IMR-90 (cell line): Measurements from ENCODE around the gene CARD18. TPM values are rescaled to one million over a fixed set of nuclear protein-coding genes. Genes with fewer than 3 reads are reported as not detected.
A peak's percentile ranks its signal among the peaks of the same experiment; 100 is the strongest.

Source experiments
- ATAC-seq: fragments of 200-7000 bp; cut with Tn5 transposase; 2 replicates; pipeline ENCODE4 v1.9.1; 2020; ENCODE audit warnings: low read depth, mild to moderate bottlenecking, moderate library complexity
- BruUV-seq: library from RNA; stranded (reverse); fragments of 400-500 nt; replicated peaks from 2 replicates; lab custom pipeline; 2021; lab: Mats Ljungman, UMichigan
- CTCF ChIA-PET: fragments of 300-600 bp; formaldehyde crosslinking; extraction: SDS; loops from one replicate; lab custom pipeline; 2021; ENCODE audit warnings: antibody characterized with exemption; lab: Yijun Ruan, JAX
- POLR2A ChIA-PET: fragments of 300-600 bp; sonication (Branson Sonifier 250); formaldehyde crosslinking; loops from one replicate; lab custom pipeline; 2022; ENCODE audit warnings: antibody characterized with exemption; ENCODE audit not compliant: unreplicated experiment; lab: Charles Lee
- DNase-seq: peaks from one replicate; pipeline ENCODE4 v3.0.0; 2013
- H2AFZ ChIP-seq: replicated peaks from 2 replicates; pipeline ENCODE3; 2013; ENCODE audit warnings: low read length, mild to moderate bottlenecking; ENCODE audit not compliant: poor library complexity
- H2AK5ac ChIP-seq: 2 replicates; pipeline ENCODE4 v1.6.1; 2013; ENCODE audit warnings: low read depth, low read length, inconsistent platforms
- H2AK9ac ChIP-seq: replicated peaks from 2 replicates; pipeline ENCODE3; 2013; ENCODE audit warnings: mild to moderate bottlenecking, low read depth, low read length, moderate library complexity; ENCODE audit not compliant: poor library complexity
- H2BK120ac ChIP-seq: 2 replicates; pipeline ENCODE4 v1.6.1; 2013; ENCODE audit warnings: low read depth, low read length, inconsistent platforms
- H2BK15ac ChIP-seq: 3 replicates; pipeline ENCODE4 v1.6.1; 2013; ENCODE audit warnings: low read depth, low read length, inconsistent platforms
- H2BK20ac ChIP-seq: 2 replicates; pipeline ENCODE4 v1.6.1; 2013; ENCODE audit warnings: low read depth, mild to moderate bottlenecking, inconsistent platforms, low read length, moderate library complexity
- H2BK5ac ChIP-seq: 2 replicates; pipeline ENCODE4 v1.6.1; 2013; ENCODE audit warnings: mild to moderate bottlenecking, low read depth, low read length, inconsistent platforms; ENCODE audit not compliant: poor library complexity, severe bottlenecking
- H3K14ac ChIP-seq: replicated peaks from 2 replicates; pipeline ENCODE4 v1.6.1; 2013; ENCODE audit warnings: low read depth, low read length, inconsistent platforms
- H3K18ac ChIP-seq: 2 replicates; pipeline ENCODE4 v1.6.1; 2013; ENCODE audit warnings: low read depth, low read length, control low read depth
- H3K23ac ChIP-seq: 2 replicates; pipeline ENCODE4 v1.6.1; 2013; ENCODE audit warnings: low read depth, low read length, inconsistent platforms
- H3K27ac ChIP-seq: 2 replicates; pipeline ENCODE4 v1.5.1; 2013; ENCODE audit warnings: mild to moderate bottlenecking, control low read depth, low read length; ENCODE audit not compliant: insufficient read depth
- H3K27me3 ChIP-seq: 2 replicates; pipeline ENCODE4 v1.6.1; 2013; ENCODE audit warnings: low read length; ENCODE audit not compliant: control insufficient read depth, insufficient read depth
- H3K36me3 ChIP-seq: 2 replicates; pipeline ENCODE4 v1.6.1; 2013; ENCODE audit warnings: low read length, mixed read lengths; ENCODE audit not compliant: control insufficient read depth, insufficient read depth
- H3K4ac ChIP-seq: 2 replicates; pipeline ENCODE4 v1.6.1; 2013; ENCODE audit warnings: low read depth, low read length, inconsistent platforms
- H3K4me1 ChIP-seq: 2 replicates; pipeline ENCODE4 v1.6.1; 2013; ENCODE audit warnings: low read length, mixed read lengths; ENCODE audit not compliant: control insufficient read depth, insufficient read depth
- H3K4me2 ChIP-seq: 2 replicates; pipeline ENCODE4 v1.6.1; 2013; ENCODE audit warnings: low read depth, mild to moderate bottlenecking, control low read depth, low read length, moderate library complexity
- H3K4me3 ChIP-seq: 2 replicates; pipeline ENCODE4 v1.5.1; 2013; ENCODE audit warnings: low read depth, mild to moderate bottlenecking, control low read depth, low read length, moderate library complexity; ENCODE audit not compliant: insufficient read depth
- H3K56ac ChIP-seq: 2 replicates; pipeline ENCODE4 v1.6.1; 2013; ENCODE audit warnings: low read length, inconsistent platforms; ENCODE audit not compliant: insufficient read depth; ENCODE audit errors: extremely low read depth
- H3K79me1 ChIP-seq, 2 experiments: 2 replicates each; pipeline ENCODE4 v1.6.1; 2013; ENCODE audit warnings: low read length in 2 of 2, inconsistent platforms in 1 of 2, low read depth in 1 of 2
- H3K9ac ChIP-seq: 2 replicates; pipeline ENCODE4 v1.6.1; 2013; ENCODE audit warnings: low read depth, low read length, control low read depth
- H3K9me1 ChIP-seq: 2 replicates; pipeline ENCODE4 v1.6.1; 2013; ENCODE audit warnings: low read length, inconsistent platforms; ENCODE audit not compliant: insufficient read depth
- H3K9me3 ChIP-seq: 2 replicates; pipeline ENCODE4 v1.6.1; 2013; ENCODE audit warnings: low read length; ENCODE audit not compliant: control insufficient read depth, insufficient read depth
- H4K20me1 ChIP-seq: 2 replicates; pipeline ENCODE4 v1.6.1; 2013; ENCODE audit warnings: low read length, inconsistent platforms; ENCODE audit not compliant: insufficient read depth
- H4K5ac ChIP-seq: 2 replicates; pipeline ENCODE4 v1.6.1; 2013; ENCODE audit warnings: mild to moderate bottlenecking, low read depth, low read length, control low read depth
- H4K8ac ChIP-seq, 2 experiments: 2 replicates each; pipeline ENCODE4 v1.6.1; 2013; ENCODE audit warnings: low read depth in 2 of 2, low read length in 2 of 2, control low read depth in 1 of 2, inconsistent platforms in 1 of 2
- H4K91ac ChIP-seq: 2 replicates; pipeline ENCODE4 v1.6.1; 2013; ENCODE audit warnings: low read depth, low read length, inconsistent platforms; ENCODE audit not compliant: insufficient read depth
- FOS ChIP-seq: fragments of 150-350 bp; IDR thresholded peaks from 2 replicates; pipeline ENCODE4 v1.6.1; 2016; ENCODE audit warnings: low read depth, low read length
- MAZ ChIP-seq: IDR thresholded peaks from 2 replicates; pipeline ENCODE4 v1.6.1; 2012; ENCODE audit warnings: low read depth, mild to moderate bottlenecking, low read length, improper control_type of control experiment, moderate library complexity, borderline replicate concordance
- WGBS, 2 experiments: methylation state at CpG; one replicate each; pipeline versions ENCODE4 v1.1.5 to v1.1.7; 2013; ENCODE audit warnings: missing lambda C conversion rate in 2 of 2; ENCODE audit not compliant: insufficient read length in 1 of 2; ENCODE audit errors: extremely low coverage in 2 of 2; 5-methylcytosine and 5-hydroxymethylcytosine counted together
- dilution Hi-C: fragments of 300-500 bp; cut with HindIII; formaldehyde crosslinking; loops from one replicate; pipeline ENCODE4 v1.14.3; 2018; ENCODE audit warnings: low sequenced_read_pairs; ENCODE audit not compliant: unreplicated experiment
- in situ Hi-C: fragments of 300-500 bp; cut with MboI; formaldehyde crosslinking; loops from 3 replicates; pipeline ENCODE4 v1.14.3; 2019; ENCODE audit warnings: low sequenced_read_pairs, inconsistent platforms, mixed read lengths
- intact Hi-C: fragments of 100-400 bp; cut with micrococcal nuclease; formaldehyde crosslinking; loops from 2 replicates; pipeline ENCODE4 v1.10.0; 2022
- polyA plus RNA-seq, 3 experiments: library from polyadenylated mRNA; depleted of rRNA; stranded (reverse); fragments of >200 nt; gene quantifications; 2 replicates each; pipeline ENCODE4 v1.2.3, GENCODE V29; 2012; ENCODE audit warnings: low replicate concordance in 1 of 3
- total RNA-seq: library from RNA; depleted of rRNA; stranded (reverse); fragments of >200 nt; gene quantifications from 2 replicates; pipeline ENCODE4 v1.2.3, GENCODE V29; 2012

The CARD18 gene
- total and polyA plus RNA-seq, 2 of the 4 experiments (the other 2 are of a cell fraction): not detected

DNA sequence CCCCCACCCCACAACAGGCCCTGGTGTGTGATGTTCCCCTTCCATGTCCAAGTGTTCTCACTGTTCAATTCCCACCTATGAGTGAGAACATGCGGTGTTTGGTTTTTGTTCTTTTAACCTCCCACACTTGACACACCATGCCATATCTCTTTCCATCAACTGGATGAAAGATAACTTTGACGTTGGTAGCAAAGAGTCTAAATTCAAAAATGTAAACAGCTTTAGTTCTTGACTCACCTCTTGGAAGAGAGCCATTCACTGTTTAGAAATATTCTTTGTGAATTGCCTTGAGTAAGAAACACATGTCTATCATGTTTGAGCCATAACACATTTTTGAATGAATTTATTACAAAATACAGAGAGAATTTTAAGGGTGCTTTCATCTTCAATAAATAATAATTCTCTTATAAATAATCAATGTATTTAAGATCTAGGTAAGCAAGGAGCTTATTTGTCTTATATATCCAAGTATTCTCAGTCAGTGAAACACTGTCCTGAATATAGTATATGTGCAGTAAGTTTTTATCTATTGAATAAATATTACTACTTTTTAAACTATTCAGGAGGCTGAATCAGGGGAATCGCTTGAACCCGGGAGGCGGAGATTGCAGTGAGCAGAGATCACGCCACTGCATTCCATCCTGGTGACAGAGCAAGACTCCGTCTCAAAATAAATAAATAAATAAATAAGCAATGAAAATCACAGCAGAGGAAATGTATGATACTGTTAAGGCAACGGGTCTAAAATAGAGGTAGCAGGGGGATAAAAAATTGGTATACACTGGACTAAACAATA, 6.7 kb downstream of the CARD18 start:
- Histone ChIP-seq H3K4me3 (no peak overlapping the region), H2AK5ac (no peak overlapping the region; the same call in 1 of the 2 replicates), H3K9ac (no peak overlapping the region), H2AFZ (no peak overlapping the region), H4K8ac (no peak overlapping the region), H4K20me1 (no peaks in the 10 kb centered on the region), H3K36me3 (no peaks in the 10 kb centered on the region), H3K56ac (no peak overlapping the region), H3K4ac (no peak overlapping the region), H3K4me1 (no peaks in the 10 kb centered on the region; the same call in 1 of the 2 replicates), H2AK9ac (no peak overlapping the region), H3K79me1 (no peaks in the 10 kb centered on the region), H3K9me1 (no peaks in the 10 kb centered on the region), H3K27ac (no peak overlapping the region), H2BK20ac (no peak overlapping the region), H3K14ac (no peak overlapping the region), H3K4me2 (no peak overlapping the region), H2BK15ac (no peak overlapping the region), H2BK120ac (no peak overlapping the region), H3K23ac (no peak overlapping the region), H4K91ac (no peak overlapping the region), H3K9me3 (peaks cover 6% of the 10 kb centered on the region), H3K27me3 (no peaks in the 10 kb centered on the region), H4K5ac (no peak overlapping the region), H2BK5ac (no peak overlapping the region), H3K18ac (no peak overlapping the region; the same call in 1 of the 2 replicates)
- DNase-seq: peak; percentile 89
- WGBS, 2 experiments: no CpG with 5 or more reads among the region's 8 CpGs
- TF ChIP-seq MAZ: no peak
- 0 out of 2 replicates have a peak, but pooled peaks have one; percentile 37 for TF ChIP-seq FOS
- dilution Hi-C loops: no loop called here
- ATAC-seq: no peak
- intact Hi-C loops: no loop called here
- no TSS peak for BruUV-seq
- ChIA-PET POLR2A (no interaction called here), CTCF (no interaction called here)
- in situ Hi-C loops: no loop called here
